Measurements from ENCODE around the gene KANK2.

GRCh38 chr19:11141937-11142527, 55.3 kb downstream of the KANK2 start:
- TF ChIP-seq, protein P1, sequence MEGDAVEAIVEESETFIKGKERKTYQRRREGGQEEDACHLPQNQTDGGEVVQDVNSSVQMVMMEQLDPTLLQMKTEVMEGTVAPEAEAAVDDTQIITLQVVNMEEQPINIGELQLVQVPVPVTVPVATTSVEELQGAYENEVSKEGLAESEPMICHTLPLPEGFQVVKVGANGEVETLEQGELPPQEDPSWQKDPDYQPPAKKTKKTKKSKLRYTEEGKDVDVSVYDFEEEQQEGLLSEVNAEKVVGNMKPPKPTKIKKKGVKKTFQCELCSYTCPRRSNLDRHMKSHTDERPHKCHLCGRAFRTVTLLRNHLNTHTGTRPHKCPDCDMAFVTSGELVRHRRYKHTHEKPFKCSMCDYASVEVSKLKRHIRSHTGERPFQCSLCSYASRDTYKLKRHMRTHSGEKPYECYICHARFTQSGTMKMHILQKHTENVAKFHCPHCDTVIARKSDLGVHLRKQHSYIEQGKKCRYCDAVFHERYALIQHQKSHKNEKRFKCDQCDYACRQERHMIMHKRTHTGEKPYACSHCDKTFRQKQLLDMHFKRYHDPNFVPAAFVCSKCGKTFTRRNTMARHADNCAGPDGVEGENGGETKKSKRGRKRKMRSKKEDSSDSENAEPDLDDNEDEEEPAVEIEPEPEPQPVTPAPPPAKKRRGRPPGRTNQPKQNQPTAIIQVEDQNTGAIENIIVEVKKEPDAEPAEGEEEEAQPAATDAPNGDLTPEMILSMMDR (IDR thresholded peaks at IDR 0.05): no peak
- no peak for TF ChIP-seq ZFX (IDR thresholded peaks at IDR 0.05; ENCODE audit: borderline replicate concordance)

Data from 22Rv1 (cell line).